Chondrocyte (in vitro differentiated cells): Measurements from ENCODE around the gene PIR. TPM values are rescaled to one million over a fixed set of nuclear protein-coding genes. Genes with fewer than 3 reads are reported as not detected.

Source experiments
- DNase-seq: peaks from one replicate; pipeline ENCODE4 v3.0.0; 2021; ENCODE audit warnings: mixed read lengths, low spot score
- H3K27ac Mint-ChIP-seq: one replicate; pipeline ENCODE4 v1.8.0; 2021; ENCODE audit warnings: mild to moderate bottlenecking, moderate library complexity, mixed read lengths; ENCODE audit not compliant: unreplicated experiment
- H3K27me3 Mint-ChIP-seq: 2 replicates; pipeline ENCODE4 v1.8.0; 2021; ENCODE audit warnings: low read depth, mixed read lengths
- H3K36me3 Mint-ChIP-seq: 2 replicates; pipeline ENCODE4 v1.8.0; 2021; ENCODE audit warnings: low read depth, mixed read lengths
- H3K4me1 Mint-ChIP-seq: 2 replicates; pipeline ENCODE4 v1.8.0; 2021; ENCODE audit warnings: low read depth, mild to moderate bottlenecking, mixed read lengths
- H3K4me3 Mint-ChIP-seq: one replicate; pipeline ENCODE4 v1.8.0; 2021; ENCODE audit warnings: mild to moderate bottlenecking, moderate library complexity, mixed read lengths; ENCODE audit not compliant: unreplicated experiment
- H3K9me3 Mint-ChIP-seq: 2 replicates; pipeline ENCODE4 v1.8.0; 2021; ENCODE audit warnings: low read depth, mixed read lengths
- CTCF ChIP-seq: fragments of 200-600 bp; sonication (generic); IDR thresholded peaks from 2 replicates; pipeline ENCODE4 v1.5.0; 2021; ENCODE audit warnings: antibody characterized with exemption, mild to moderate bottlenecking, moderate library complexity
- total RNA-seq: library from RNA; stranded (reverse); gene quantifications from 3 replicates; pipeline ENCODE4 v1.2.1, GENCODE V29; 2021

The PIR gene
- total RNA-seq, 1 donor from 2014 or later: 13.3 TPM

DNA sequence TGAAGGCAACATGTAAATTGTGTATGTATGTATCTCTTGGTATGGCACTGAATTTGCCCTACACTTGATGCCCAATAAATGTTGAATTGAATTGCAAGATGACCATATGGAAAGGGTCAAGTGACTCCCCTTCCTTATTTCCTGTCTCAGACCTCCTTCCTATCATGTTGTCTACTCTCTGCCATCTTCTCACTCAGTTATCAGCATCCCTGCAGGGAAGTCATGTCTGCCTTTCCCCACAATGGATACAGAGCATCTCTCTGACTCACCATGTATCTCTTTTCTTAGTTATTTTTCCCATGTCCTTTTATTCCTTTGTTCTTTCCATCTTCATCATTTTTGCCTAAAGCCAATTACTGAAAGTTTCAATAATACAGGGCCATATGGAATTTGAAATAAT lies 30.0 kb upstream of the PIR start:
- no peak overlapping the region for H3K27ac Mint-ChIP-seq

DNA sequence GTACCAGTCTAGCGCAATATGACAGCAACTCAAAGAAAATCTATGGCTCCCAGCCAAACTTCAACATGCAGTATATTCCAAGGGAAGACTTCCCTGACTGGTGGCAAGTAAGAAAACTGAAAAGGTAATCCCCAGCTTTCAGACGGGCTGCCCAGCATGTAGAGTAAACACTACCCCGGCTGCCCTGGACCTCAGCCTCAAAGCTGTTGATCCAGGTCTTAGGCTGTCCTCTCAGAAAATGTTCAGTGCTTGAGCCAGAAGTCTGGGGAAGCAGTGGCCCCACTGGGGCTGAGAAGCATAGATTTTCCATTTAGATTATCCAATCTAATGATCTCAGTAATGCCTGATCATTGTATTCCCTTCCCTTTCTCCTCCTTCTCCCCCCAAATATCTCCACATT lies 29.3 kb upstream of the PIR start:
- DNase-seq: no peak
- no peak for TF ChIP-seq CTCF
- no peaks in the 10 kb centered on the region for H3K9me3 Mint-ChIP-seq
- H3K27ac Mint-ChIP-seq: no peak overlapping the region
- no peaks in the 10 kb centered on the region for H3K36me3 Mint-ChIP-seq
- H3K27me3 Mint-ChIP-seq: peaks cover 6% of the 10 kb centered on the region
- H3K4me3 Mint-ChIP-seq: no peak overlapping the region
- peaks cover 5% of the 10 kb centered on the region for H3K4me1 Mint-ChIP-seq

More for the DNA sequence above, 30.0 kb upstream of the PIR start:
- peaks cover 6% of the 10 kb centered on the region for H3K27me3 Mint-ChIP-seq
- no peak overlapping the region for H3K4me3 Mint-ChIP-seq
- H3K9me3 Mint-ChIP-seq: no peaks in the 10 kb centered on the region
- H3K36me3 Mint-ChIP-seq: no peaks in the 10 kb centered on the region
- no peak for TF ChIP-seq CTCF
- H3K4me1 Mint-ChIP-seq: peaks cover 5% of the 10 kb centered on the region
- no peak for DNase-seq

DNA sequence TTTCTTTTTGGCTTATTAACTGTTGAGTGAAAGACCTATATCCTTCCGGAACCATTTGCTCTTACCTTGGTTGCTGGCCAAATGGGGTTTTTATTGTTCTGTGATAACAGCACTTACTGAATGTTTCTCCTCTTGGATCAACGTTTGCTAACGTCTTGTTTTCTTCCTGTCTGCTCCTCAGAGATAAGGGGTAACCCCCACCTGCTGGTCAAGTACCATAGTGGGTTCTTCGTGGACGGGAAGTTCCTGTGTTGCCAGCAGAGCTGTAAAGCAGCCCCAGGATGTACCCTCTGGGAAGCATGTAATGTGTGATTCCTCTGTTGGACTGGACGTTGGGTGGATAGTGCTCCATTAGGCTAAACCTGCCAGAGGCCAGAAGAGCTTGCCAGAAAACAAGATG lies 22.8 kb upstream of the PIR start:
- Mint-ChIP-seq H3K9me3 (no peaks in the 10 kb centered on the region), H3K27me3 (peaks cover 7% of the 10 kb centered on the region), H3K36me3 (no peaks in the 10 kb centered on the region), H3K4me3 (no peak overlapping the region), H3K4me1 (no peaks in the 10 kb centered on the region), H3K27ac (no peak overlapping the region)
- DNase-seq: no peak
- TF ChIP-seq CTCF: no peak

DNA sequence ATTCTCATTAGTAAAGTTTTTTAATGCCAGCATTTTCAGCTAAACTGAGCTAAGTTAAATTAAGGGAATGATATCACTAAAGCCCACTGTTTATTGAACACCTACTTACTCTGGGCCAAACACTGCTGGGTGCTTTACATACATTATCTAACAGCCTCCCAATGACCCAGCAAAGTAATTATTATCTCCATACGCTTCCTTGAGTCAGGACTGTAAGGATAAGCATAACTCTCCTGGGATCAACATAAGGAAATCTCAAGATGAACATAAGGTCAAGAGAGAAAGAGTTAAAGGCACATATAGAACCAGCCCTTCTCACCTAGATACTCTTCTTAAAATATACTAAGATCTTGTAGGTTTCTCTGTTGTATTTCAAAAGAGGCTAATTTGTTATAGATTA lies 21.1 kb upstream of the PIR start:
- DNase-seq: no peak
- H3K27me3 Mint-ChIP-seq: peaks cover 7% of the 10 kb centered on the region
- no peaks in the 10 kb centered on the region for H3K36me3 Mint-ChIP-seq
- no peak overlapping the region for H3K27ac Mint-ChIP-seq
- H3K9me3 Mint-ChIP-seq: no peaks in the 10 kb centered on the region
- no peak for TF ChIP-seq CTCF
- no peak overlapping the region for H3K4me3 Mint-ChIP-seq
- H3K4me1 Mint-ChIP-seq: no peaks in the 10 kb centered on the region

GRCh38 chrX:15512401-15512965 lies 19.4 kb upstream of the PIR start:
- Mint-ChIP-seq H3K27me3 (peaks cover 7% of the 10 kb centered on the region), H3K9me3 (no peaks in the 10 kb centered on the region), H3K4me3 (no peak overlapping the region), H3K36me3 (no peaks in the 10 kb centered on the region), H3K4me1 (no peaks in the 10 kb centered on the region), H3K27ac (no peak overlapping the region)
- no peak for TF ChIP-seq CTCF
- no peak for DNase-seq
